ENCODE measurements around the gene SHPK. TPM values are rescaled to one million over a fixed set of nuclear protein-coding genes. Genes with fewer than 3 reads are reported as not detected.

SHPK gene
- total and polyA plus RNA-seq, 4 donors = 9.3 to 66.6 (median 17.0) TPM

DNA sequence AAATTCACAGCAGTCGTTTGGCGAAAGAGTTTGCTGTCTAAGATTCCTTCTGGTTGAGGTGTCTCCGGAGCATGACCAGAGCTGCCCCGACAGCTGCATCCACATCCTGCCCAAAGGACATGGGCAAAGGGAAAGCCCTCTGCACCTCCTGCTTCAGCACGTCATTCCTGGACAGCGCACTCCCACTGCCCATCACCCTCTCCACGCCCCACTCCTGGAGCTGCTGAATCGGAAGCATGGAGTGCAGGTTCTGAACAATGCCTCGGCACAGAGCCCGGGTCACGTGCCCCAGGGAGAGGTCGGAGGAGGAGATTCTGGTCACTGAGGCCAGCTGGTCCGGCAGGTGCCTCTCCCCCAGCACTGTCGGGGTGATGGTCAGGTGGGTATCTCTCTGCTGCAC, 25.5 kb downstream of the SHPK start:
- H3K27ac ChIP-seq (ENCODE audit: low read depth in 1 of 2, low read length in 2 of 2) = no peak overlapping the region
- no peak for DNase-seq (ENCODE audit: low spot score)
- no peaks in the 10 kb centered on the region for H3K9me3 ChIP-seq (ENCODE audit: control insufficient read depth in 4 of 4, low read length in 3 of 4)
- no peak overlapping the region for H3K9ac ChIP-seq (ENCODE audit: low read depth in 1 of 2, low read length in 2 of 2)
- WGBS = 91% methylated on average over 14 of the region's 14 CpGs
- no peaks in the 10 kb centered on the region for H3K27me3 ChIP-seq (ENCODE audit: control insufficient read depth in 4 of 4, insufficient read depth in 4 of 4, low read length in 3 of 4)
- H3K4me3 ChIP-seq (ENCODE audit: low read depth in 1 of 3, low read length in 3 of 3) = no peak overlapping the region
- peaks cover 0 to 8% (median 3%) of the 10 kb centered on the region in 4 donors for H3K4me1 ChIP-seq (ENCODE audit: control insufficient read depth in 4 of 4, insufficient read depth in 4 of 4, low read length in 3 of 4)
- peaks cover 9 to 68% (median 45%) of the 10 kb centered on the region in 4 donors for H3K36me3 ChIP-seq (ENCODE audit: control insufficient read depth in 4 of 4, insufficient read depth in 3 of 4, low read depth in 1 of 4, low read length in 3 of 4)
- no peak for TF ChIP-seq FOXA2 (IDR thresholded peaks at IDR 0.05)

DNA sequence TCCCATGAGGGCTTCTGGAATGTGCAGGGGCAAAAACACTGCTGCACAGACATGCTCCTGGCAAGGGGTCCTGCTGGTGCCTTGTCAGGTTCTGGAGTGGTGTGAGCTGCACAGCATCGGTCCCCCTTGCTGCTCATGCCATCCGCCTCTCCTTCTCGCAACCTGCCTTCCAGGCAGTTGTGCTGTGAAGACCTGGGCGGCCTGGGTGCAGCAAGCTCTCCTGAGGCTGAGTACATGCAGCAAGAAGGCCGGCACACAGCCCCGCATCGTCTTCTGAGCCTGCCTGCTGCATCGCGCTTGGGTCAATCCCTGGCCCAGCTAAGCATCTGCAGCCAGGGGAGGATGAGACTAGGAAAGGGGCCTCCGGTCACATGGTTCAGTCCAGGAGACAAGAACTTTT, 26.4 kb downstream of the SHPK start:
- WGBS = 98% methylated on average over 10 of the region's 10 CpGs
- peaks cover 5 to 60% (median 40%) of the 10 kb centered on the region in 4 donors for H3K36me3 ChIP-seq (ENCODE audit: control insufficient read depth in 4 of 4, insufficient read depth in 3 of 4, low read depth in 1 of 4, low read length in 3 of 4)

More for the DNA sequence above, 26.4 kb downstream of the SHPK start:
- Histone ChIP-seq H3K9me3 (ENCODE audit: control insufficient read depth in 4 of 4, low read length in 3 of 4) (no peaks in the 10 kb centered on the region), H3K9ac (ENCODE audit: low read depth in 1 of 2, low read length in 2 of 2) (no peak overlapping the region), H3K4me3 (ENCODE audit: low read depth in 1 of 3, low read length in 3 of 3) (no peak overlapping the region), H3K27ac (ENCODE audit: low read depth in 1 of 2, low read length in 2 of 2) (no peak overlapping the region), H3K4me1 (ENCODE audit: control insufficient read depth in 4 of 4, insufficient read depth in 4 of 4, low read length in 3 of 4) (peaks cover 0 to 8% (median 3%) of the 10 kb centered on the region in 4 donors), H3K27me3 (ENCODE audit: control insufficient read depth in 4 of 4, insufficient read depth in 4 of 4, low read length in 3 of 4) (no peaks in the 10 kb centered on the region)
- TF ChIP-seq SP1 (IDR thresholded peaks at IDR 0.05) = no peak
- no peak for TF ChIP-seq YY1 (IDR thresholded peaks at IDR 0.05)
- TF ChIP-seq, protein P1, sequence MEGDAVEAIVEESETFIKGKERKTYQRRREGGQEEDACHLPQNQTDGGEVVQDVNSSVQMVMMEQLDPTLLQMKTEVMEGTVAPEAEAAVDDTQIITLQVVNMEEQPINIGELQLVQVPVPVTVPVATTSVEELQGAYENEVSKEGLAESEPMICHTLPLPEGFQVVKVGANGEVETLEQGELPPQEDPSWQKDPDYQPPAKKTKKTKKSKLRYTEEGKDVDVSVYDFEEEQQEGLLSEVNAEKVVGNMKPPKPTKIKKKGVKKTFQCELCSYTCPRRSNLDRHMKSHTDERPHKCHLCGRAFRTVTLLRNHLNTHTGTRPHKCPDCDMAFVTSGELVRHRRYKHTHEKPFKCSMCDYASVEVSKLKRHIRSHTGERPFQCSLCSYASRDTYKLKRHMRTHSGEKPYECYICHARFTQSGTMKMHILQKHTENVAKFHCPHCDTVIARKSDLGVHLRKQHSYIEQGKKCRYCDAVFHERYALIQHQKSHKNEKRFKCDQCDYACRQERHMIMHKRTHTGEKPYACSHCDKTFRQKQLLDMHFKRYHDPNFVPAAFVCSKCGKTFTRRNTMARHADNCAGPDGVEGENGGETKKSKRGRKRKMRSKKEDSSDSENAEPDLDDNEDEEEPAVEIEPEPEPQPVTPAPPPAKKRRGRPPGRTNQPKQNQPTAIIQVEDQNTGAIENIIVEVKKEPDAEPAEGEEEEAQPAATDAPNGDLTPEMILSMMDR (IDR thresholded peaks at IDR 0.05; ENCODE audit: low read depth, low read length, missing input control) = no peak
- TF ChIP-seq, protein P2, sequence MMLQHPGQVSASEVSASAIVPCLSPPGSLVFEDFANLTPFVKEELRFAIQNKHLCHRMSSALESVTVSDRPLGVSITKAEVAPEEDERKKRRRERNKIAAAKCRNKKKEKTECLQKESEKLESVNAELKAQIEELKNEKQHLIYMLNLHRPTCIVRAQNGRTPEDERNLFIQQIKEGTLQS (IDR thresholded peaks at IDR 0.05) = no peak
- TF ChIP-seq HNF4G (IDR thresholded peaks at IDR 0.05) = no peak
- TF ChIP-seq, protein P3, sequence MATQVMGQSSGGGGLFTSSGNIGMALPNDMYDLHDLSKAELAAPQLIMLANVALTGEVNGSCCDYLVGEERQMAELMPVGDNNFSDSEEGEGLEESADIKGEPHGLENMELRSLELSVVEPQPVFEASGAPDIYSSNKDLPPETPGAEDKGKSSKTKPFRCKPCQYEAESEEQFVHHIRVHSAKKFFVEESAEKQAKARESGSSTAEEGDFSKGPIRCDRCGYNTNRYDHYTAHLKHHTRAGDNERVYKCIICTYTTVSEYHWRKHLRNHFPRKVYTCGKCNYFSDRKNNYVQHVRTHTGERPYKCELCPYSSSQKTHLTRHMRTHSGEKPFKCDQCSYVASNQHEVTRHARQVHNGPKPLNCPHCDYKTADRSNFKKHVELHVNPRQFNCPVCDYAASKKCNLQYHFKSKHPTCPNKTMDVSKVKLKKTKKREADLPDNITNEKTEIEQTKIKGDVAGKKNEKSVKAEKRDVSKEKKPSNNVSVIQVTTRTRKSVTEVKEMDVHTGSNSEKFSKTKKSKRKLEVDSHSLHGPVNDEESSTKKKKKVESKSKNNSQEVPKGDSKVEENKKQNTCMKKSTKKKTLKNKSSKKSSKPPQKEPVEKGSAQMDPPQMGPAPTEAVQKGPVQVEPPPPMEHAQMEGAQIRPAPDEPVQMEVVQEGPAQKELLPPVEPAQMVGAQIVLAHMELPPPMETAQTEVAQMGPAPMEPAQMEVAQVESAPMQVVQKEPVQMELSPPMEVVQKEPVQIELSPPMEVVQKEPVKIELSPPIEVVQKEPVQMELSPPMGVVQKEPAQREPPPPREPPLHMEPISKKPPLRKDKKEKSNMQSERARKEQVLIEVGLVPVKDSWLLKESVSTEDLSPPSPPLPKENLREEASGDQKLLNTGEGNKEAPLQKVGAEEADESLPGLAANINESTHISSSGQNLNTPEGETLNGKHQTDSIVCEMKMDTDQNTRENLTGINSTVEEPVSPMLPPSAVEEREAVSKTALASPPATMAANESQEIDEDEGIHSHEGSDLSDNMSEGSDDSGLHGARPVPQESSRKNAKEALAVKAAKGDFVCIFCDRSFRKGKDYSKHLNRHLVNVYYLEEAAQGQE (IDR thresholded peaks at IDR 0.05) = no peak
- TF ChIP-seq RXRA (IDR thresholded peaks at IDR 0.05) = no peak
- TF ChIP-seq GABPA (IDR thresholded peaks at IDR 0.05 in 1 of 2, conservative IDR thresholded peaks at IDR 0.05 in 1 of 2) = no peak
- TF ChIP-seq TAF1 (conservative IDR thresholded peaks at IDR 0.05) = no peak
- no peak for TF ChIP-seq FOXA2 (IDR thresholded peaks at IDR 0.05)
- no peak for TF ChIP-seq JUND (IDR thresholded peaks at IDR 0.05)
- TF ChIP-seq HNF4A (conservative IDR thresholded peaks at IDR 0.05) = no peak
- TF ChIP-seq, protein P4, sequence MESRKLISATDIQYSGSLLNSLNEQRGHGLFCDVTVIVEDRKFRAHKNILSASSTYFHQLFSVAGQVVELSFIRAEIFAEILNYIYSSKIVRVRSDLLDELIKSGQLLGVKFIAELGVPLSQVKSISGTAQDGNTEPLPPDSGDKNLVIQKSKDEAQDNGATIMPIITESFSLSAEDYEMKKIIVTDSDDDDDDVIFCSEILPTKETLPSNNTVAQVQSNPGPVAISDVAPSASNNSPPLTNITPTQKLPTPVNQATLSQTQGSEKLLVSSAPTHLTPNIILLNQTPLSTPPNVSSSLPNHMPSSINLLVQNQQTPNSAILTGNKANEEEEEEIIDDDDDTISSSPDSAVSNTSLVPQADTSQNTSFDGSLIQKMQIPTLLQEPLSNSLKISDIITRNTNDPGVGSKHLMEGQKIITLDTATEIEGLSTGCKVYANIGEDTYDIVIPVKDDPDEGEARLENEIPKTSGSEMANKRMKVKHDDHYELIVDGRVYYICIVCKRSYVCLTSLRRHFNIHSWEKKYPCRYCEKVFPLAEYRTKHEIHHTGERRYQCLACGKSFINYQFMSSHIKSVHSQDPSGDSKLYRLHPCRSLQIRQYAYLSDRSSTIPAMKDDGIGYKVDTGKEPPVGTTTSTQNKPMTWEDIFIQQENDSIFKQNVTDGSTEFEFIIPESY (IDR thresholded peaks at IDR 0.05) = no peak
- TF ChIP-seq NR2F2 (IDR thresholded peaks at IDR 0.05) = no peak
- TF ChIP-seq EGR1 (IDR thresholded peaks at IDR 0.05; ENCODE audit: low read depth in 2 of 2) = no peak
- TF ChIP-seq RAD21 (IDR thresholded peaks at IDR 0.05) = no peak
- TF ChIP-seq FOXA1 (IDR thresholded peaks at IDR 0.05) = no peak
- DNase-seq (ENCODE audit: low spot score) = no peak
